ENCODE data around the gene PTGR2.

The PTGR2 gene

DNA sequence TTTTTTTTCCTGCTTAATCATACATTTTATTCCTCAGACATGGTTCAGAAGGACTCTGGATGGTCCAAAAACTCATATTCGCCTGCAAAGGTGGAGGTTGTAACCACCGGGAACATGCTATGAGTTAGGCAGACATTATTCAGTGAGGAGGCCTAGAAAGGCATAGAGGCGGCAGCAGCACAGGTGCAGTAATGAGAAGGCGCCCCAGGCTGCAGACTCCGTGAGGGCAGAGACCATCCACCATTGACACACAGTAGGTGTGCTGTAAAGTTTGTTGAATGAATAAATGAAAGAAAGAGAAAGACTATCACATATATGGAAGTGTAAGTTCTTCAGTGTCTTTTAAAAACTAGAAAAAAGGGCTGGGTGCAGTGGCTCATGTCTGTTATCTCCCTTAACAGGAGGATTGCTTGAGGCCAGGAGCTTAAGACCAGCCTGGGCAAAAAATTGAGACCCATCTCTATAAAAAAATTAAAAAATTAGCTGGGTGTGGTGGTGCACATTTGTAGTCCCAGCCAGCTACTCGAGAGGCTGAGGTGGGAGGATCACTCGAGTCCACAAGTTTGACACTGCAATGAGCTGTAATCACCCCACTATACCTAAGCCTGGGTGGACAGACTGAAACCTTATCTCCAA lies 34.5 kb upstream of the PTGR2 start:
- TF ChIP-seq, protein P1, sequence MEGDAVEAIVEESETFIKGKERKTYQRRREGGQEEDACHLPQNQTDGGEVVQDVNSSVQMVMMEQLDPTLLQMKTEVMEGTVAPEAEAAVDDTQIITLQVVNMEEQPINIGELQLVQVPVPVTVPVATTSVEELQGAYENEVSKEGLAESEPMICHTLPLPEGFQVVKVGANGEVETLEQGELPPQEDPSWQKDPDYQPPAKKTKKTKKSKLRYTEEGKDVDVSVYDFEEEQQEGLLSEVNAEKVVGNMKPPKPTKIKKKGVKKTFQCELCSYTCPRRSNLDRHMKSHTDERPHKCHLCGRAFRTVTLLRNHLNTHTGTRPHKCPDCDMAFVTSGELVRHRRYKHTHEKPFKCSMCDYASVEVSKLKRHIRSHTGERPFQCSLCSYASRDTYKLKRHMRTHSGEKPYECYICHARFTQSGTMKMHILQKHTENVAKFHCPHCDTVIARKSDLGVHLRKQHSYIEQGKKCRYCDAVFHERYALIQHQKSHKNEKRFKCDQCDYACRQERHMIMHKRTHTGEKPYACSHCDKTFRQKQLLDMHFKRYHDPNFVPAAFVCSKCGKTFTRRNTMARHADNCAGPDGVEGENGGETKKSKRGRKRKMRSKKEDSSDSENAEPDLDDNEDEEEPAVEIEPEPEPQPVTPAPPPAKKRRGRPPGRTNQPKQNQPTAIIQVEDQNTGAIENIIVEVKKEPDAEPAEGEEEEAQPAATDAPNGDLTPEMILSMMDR (IDR thresholded peaks at IDR 0.05): no peak
- peaks cover 0 to 10% (median 2%) of the 10 kb centered on the region in 4 donors for H3K4me1 ChIP-seq
- no peaks in the 10 kb centered on the region for H3K36me3 ChIP-seq
- H3K27me3 ChIP-seq: no peaks in the 10 kb centered on the region
- intact Hi-C loops (cut with DNase I; ENCODE audit: low total_unique reads): no loop called here
- no peak overlapping the region for H3K27ac ChIP-seq
- no peaks in the 10 kb centered on the region for H3K9me3 ChIP-seq
- no peak overlapping the region for H3K4me3 ChIP-seq
- DNase-seq: no peak

DNA sequence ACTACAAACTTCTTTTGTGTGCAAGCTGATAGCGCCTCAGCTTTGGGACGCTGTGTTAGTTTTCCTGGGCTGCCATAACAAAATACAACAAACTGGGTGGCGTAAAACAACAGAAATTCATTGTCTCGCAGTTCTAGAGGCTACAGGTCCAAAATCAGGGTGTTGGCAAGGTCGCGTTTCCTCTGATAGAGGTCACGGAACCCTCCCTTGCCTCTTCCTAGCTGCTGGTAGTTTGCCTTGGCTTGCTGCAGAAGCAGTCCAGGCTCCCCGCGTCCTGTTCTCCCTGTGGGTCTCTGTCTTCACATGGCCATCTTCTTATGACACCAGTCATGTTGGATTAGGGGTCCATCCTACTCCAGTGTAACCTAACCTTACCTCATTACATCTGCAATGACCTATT lies 32.8 kb upstream of the PTGR2 start:
- H3K27ac ChIP-seq: no peak overlapping the region
- H3K27me3 ChIP-seq: no peaks in the 10 kb centered on the region
- intact Hi-C loops (cut with DNase I; ENCODE audit: low total_unique reads): no loop called here
- H3K9me3 ChIP-seq: no peaks in the 10 kb centered on the region
- no peaks in the 10 kb centered on the region for H3K36me3 ChIP-seq
- H3K4me3 ChIP-seq: no peak overlapping the region
- H3K4me1 ChIP-seq: peaks cover 0 to 10% (median 2%) of the 10 kb centered on the region in 4 donors
- no peak for DNase-seq
- TF ChIP-seq, protein P1 (IDR thresholded peaks at IDR 0.05): no peak

DNA sequence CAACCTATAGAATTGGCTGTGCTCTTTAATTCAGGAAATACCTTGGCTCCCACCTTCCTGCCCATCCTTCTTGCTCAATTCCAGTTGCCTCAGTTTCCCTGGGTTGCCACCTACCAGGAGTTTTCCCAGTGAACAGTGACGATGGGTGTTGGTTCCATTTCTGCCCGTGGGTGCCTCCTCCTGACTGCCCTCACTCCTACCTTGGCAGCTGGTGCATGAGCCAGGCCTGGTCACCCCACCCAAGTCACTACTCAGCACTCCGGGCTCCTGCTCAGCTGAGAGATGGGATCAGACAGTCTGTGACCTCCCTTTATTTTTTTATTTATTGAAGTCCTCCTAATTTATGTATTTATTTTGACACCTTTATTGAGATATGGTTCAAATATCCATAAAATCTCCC lies 31.0 kb upstream of the PTGR2 start:
- H3K36me3 ChIP-seq: no peaks in the 10 kb centered on the region
- H3K27ac ChIP-seq: no peak overlapping the region
- H3K4me1 ChIP-seq: peaks cover 0 to 18% (median 2%) of the 10 kb centered on the region in 4 donors
- TF ChIP-seq, protein P1 (IDR thresholded peaks at IDR 0.05): no peak
- H3K9me3 ChIP-seq: no peaks in the 10 kb centered on the region
- no peaks in the 10 kb centered on the region for H3K27me3 ChIP-seq
- intact Hi-C loops (cut with DNase I; ENCODE audit: low total_unique reads): loop anchor here (10.0 kb wide), 1 partner anchor 66 kb away; no protein-coding TSS in a partner anchor
- no peak for DNase-seq
- no peak overlapping the region for H3K4me3 ChIP-seq

DNA sequence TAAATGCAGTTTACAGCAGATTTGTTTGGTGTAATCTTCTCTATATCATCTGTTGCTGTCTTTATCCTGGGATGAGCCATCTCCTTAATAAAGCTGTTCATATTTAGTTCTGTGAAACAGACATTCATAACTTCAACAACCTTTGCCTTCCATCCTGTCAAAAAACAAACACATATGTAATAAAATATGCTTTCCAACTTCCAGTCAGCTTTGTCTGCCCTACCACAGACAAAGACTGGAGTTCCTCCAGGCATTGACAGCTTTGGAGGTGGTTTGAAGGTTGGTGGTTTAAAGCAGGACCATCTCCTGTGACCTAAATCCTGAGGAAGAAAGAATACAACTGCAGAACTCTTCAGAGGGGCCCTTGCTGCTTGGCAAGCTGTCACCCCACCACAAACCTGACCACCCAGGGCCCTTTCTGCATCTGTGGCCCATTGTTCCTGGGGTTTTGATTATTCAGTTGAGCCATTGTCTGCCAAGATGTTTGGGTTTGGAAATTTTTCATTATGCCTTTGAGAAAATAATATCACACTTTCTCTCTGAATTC lies 28.2 kb upstream of the PTGR2 start:
- H3K27me3 ChIP-seq: no peaks in the 10 kb centered on the region
- H3K4me3 ChIP-seq: no peak overlapping the region
- TF ChIP-seq, protein P1 (IDR thresholded peaks at IDR 0.05): no peak
- peaks cover 0 to 11% (median 0%) of the 10 kb centered on the region in 4 donors for H3K4me1 ChIP-seq
- no peak for DNase-seq
- no peaks in the 10 kb centered on the region for H3K36me3 ChIP-seq
- H3K27ac ChIP-seq: no peak overlapping the region
- no peaks in the 10 kb centered on the region for H3K9me3 ChIP-seq
- intact Hi-C loops (cut with DNase I; ENCODE audit: low total_unique reads): loop anchor here (10.0 kb wide), 1 partner anchor 69 kb away; no protein-coding TSS in a partner anchor

DNA sequence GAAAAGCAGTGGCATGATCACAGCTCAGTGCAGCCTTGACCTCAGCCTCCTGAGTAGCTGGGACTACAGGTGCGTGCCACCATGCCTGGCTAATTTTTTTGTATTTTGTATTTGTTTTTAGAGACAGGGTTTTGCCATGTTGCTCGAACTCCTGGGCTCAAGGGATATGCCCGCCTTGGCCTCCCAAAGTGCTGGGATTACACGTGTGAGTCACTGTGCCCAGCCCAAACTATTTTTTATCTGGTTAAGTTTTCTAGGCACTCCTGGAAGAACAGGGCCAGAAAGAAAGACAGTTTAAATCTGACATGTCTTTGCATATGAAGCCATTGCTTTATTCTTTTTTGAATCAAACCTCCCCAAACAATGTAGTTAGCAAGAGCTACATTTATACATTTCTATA lies 27.5 kb upstream of the PTGR2 start:
- DNase-seq: no peak
- TF ChIP-seq, protein P1 (IDR thresholded peaks at IDR 0.05): no peak

More for the DNA sequence above, 27.5 kb upstream of the PTGR2 start:
- Histone ChIP-seq H3K27ac (no peak overlapping the region), H3K27me3 (no peaks in the 10 kb centered on the region), H3K4me3 (no peak overlapping the region), H3K36me3 (no peaks in the 10 kb centered on the region), H3K4me1 (peaks cover 0 to 11% (median 0%) of the 10 kb centered on the region in 4 donors), H3K9me3 (no peaks in the 10 kb centered on the region)
- intact Hi-C loops (cut with DNase I; ENCODE audit: low total_unique reads): loop anchor here (10.0 kb wide), 1 partner anchor 69 kb away; no protein-coding TSS in a partner anchor
